ENCODE measurements around the gene KIF26B. TPM values are rescaled to one million over a fixed set of nuclear protein-coding genes. Genes with fewer than 3 reads are reported as not detected.

The KIF26B gene
- total RNA-seq, 1 donor from 2014 or later = 5.1 TPM

DNA sequence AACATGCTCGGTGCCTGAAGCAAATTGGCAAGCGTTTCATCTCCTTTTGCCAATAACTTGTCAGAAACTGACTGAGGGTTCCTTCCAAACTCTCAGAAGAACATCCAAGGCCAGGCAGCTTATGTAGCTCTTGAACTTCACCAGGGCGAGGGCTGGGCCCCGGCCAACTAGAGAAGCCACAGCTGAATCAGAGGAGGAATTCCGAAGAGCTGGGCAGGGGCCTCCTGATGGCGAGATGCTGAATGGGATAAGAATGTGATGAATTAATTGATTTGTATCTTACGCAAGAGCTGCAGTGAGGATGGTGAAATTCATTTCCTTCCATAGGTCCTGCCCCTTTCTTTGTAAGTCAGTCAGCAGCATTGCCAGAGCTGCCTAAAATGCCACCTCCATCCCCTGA, 345.8 kb downstream of the KIF26B start:
- no peaks in the 10 kb centered on the region for H3K4me1 Mint-ChIP-seq (ENCODE audit: low read depth)
- no peak overlapping the region for H3K27ac Mint-ChIP-seq
- DNase-seq (ENCODE audit: low spot score, unreplicated experiment) = no peak
- no peak overlapping the region for H3K4me3 Mint-ChIP-seq (ENCODE audit: low read depth)
- H3K36me3 Mint-ChIP-seq (ENCODE audit: insufficient read depth) = no peaks in the 10 kb centered on the region
- H3K9me3 Mint-ChIP-seq (ENCODE audit: low read depth) = peaks cover 6% of the 10 kb centered on the region
- H3K27me3 Mint-ChIP-seq = no peaks in the 10 kb centered on the region
- TF ChIP-seq, protein P1, sequence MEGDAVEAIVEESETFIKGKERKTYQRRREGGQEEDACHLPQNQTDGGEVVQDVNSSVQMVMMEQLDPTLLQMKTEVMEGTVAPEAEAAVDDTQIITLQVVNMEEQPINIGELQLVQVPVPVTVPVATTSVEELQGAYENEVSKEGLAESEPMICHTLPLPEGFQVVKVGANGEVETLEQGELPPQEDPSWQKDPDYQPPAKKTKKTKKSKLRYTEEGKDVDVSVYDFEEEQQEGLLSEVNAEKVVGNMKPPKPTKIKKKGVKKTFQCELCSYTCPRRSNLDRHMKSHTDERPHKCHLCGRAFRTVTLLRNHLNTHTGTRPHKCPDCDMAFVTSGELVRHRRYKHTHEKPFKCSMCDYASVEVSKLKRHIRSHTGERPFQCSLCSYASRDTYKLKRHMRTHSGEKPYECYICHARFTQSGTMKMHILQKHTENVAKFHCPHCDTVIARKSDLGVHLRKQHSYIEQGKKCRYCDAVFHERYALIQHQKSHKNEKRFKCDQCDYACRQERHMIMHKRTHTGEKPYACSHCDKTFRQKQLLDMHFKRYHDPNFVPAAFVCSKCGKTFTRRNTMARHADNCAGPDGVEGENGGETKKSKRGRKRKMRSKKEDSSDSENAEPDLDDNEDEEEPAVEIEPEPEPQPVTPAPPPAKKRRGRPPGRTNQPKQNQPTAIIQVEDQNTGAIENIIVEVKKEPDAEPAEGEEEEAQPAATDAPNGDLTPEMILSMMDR (IDR thresholded peaks at IDR 0.05; ENCODE audit: unreplicated experiment) = no peak

DNA sequence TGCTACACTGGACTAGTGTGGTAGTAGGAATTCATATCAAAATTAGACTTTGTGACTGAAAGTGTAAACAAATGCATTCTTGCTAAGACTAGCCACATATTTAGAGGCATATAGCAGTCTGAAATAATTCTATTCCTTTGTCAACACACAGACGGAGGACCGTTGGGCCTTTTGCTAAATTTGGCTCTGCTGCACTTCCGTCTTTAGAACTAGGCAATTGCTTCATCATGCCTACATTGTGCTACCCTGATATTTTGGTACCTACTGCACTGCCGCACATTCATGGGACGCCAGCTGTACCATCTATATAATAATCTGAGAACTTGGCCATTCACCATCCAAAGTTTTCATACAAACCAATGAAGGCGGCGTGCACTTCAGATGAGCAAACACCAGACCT, 346.8 kb downstream of the KIF26B start:
- DNase-seq (ENCODE audit: low spot score, unreplicated experiment) = no peak
- no peaks in the 10 kb centered on the region for H3K4me1 Mint-ChIP-seq (ENCODE audit: low read depth)
- H3K4me3 Mint-ChIP-seq (ENCODE audit: low read depth) = no peak overlapping the region
- H3K9me3 Mint-ChIP-seq (ENCODE audit: low read depth) = no peaks in the 10 kb centered on the region
- H3K36me3 Mint-ChIP-seq (ENCODE audit: insufficient read depth) = no peaks in the 10 kb centered on the region
- H3K27ac Mint-ChIP-seq = no peak overlapping the region
- no peaks in the 10 kb centered on the region for H3K27me3 Mint-ChIP-seq
- TF ChIP-seq, protein P1 (IDR thresholded peaks at IDR 0.05; ENCODE audit: unreplicated experiment) = no peak

DNA sequence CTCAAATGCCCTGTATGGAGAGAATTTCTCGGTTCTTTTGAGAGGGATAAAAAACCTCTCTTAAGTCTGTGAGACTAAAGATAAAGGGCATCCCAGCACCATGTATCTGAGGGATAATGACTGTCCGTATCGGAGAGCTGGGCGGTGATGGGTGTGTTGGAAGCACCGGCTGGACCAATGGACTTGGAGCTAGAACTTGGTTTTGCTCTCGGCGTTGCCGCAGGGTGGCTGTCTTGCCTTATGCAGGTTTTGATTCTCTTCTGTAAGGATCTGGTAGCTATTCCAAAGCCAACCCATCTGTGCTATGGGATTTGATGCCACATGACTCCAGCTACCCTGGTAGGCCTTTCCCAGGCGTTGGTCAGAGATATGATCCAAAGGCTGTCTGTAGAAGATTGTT, 348.8 kb downstream of the KIF26B start:
- Mint-ChIP-seq H3K4me1 (ENCODE audit: low read depth) (no peaks in the 10 kb centered on the region), H3K27ac (no peak overlapping the region), H3K4me3 (ENCODE audit: low read depth) (no peak overlapping the region), H3K9me3 (ENCODE audit: low read depth) (no peaks in the 10 kb centered on the region), H3K36me3 (ENCODE audit: insufficient read depth) (no peaks in the 10 kb centered on the region), H3K27me3 (no peaks in the 10 kb centered on the region)
- TF ChIP-seq, protein P1 (IDR thresholded peaks at IDR 0.05; ENCODE audit: unreplicated experiment) = no peak
- no peak for DNase-seq (ENCODE audit: low spot score, unreplicated experiment)

DNA sequence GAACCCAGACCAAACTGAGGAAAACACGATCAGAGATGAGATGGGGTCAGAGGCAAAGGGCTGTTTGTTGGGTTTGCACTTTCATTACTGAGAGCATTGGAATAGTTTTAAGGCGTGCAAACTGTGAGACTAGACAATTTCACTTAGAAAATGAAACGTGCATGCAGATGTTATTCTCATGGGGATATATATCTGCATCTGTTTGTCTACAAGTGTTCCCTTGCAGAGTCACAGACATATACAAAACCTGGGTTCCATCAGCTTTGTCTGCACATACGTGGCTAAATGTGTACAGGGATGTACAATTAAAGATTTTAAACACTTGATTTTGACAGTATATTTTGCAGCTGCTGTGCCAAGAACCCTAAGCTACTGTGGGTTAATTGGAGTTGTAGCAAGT, 355.4 kb downstream of the KIF26B start:
- H3K4me3 Mint-ChIP-seq (ENCODE audit: low read depth) = no peak overlapping the region
- H3K27me3 Mint-ChIP-seq = peaks cover 4% of the 10 kb centered on the region
- H3K4me1 Mint-ChIP-seq (ENCODE audit: low read depth) = peaks cover 3% of the 10 kb centered on the region
- no peaks in the 10 kb centered on the region for H3K36me3 Mint-ChIP-seq (ENCODE audit: insufficient read depth)
- H3K9me3 Mint-ChIP-seq (ENCODE audit: low read depth) = no peaks in the 10 kb centered on the region
- H3K27ac Mint-ChIP-seq = no peak overlapping the region
- no peak for DNase-seq (ENCODE audit: low spot score, unreplicated experiment)
- TF ChIP-seq, protein P1 (IDR thresholded peaks at IDR 0.05; ENCODE audit: unreplicated experiment) = no peak

DNA sequence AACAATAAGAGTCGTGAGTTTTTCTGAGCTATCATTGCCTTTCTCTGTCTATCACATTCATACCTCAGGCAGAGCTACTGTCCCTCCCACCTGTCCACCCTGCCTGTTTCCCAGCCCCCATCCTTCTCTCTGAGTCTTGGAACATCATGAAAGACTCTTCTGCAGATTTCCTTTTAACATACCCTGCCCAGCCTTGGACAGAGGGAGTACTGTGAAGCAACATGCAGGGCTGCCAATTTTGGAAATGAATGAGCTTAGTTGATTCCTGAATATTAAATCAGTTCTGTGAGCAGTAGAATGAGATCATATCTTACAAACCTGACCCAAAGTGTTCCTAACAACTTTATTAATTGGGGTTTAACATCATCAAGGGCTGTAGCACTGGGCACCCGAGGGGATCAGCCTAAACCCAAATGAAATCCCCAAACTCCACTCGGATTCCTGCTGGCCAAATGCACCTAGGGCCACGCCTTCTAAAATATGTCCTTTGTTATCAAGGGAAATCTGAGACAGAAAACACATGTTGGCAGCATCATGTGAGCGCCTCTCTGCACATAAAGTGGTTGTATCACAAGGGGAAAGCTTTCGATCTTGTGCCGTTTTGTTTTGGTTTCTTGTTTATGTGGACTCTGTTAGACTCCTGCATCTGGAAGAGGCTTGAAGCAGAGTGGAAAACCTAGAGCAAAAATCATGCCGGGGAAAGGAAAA, 357.6 kb downstream of the KIF26B start:
- Mint-ChIP-seq H3K27ac (no peak overlapping the region), H3K4me3 (ENCODE audit: low read depth) (no peak overlapping the region), H3K4me1 (ENCODE audit: low read depth) (peaks cover 3% of the 10 kb centered on the region), H3K27me3 (peaks cover 6% of the 10 kb centered on the region), H3K9me3 (ENCODE audit: low read depth) (no peaks in the 10 kb centered on the region), H3K36me3 (ENCODE audit: insufficient read depth) (no peaks in the 10 kb centered on the region)
- TF ChIP-seq, protein P1 (IDR thresholded peaks at IDR 0.05; ENCODE audit: unreplicated experiment) = no peak
- DNase-seq (ENCODE audit: low spot score, unreplicated experiment) = no peak

All from progenitor cell of endocrine pancreas (in vitro differentiated cells).